ENCODE results near the gene LRP1B.

GRCh38 chr2:142142595-142142994, 11.8 kb upstream of the LRP1B start:
- TF ChIP-seq EZH2phosphoT487 (IDR thresholded peaks at IDR 0.05; ENCODE audit: borderline replicate concordance) (no peak), CTCF (conservative IDR thresholded peaks at IDR 0.05; ENCODE audit: low read length) (no peak)
